H1 (cell line): ENCODE results near the gene GPR141. TPM values are rescaled to one million over a fixed set of nuclear protein-coding genes. Genes with fewer than 3 reads are reported as not detected.

Source experiments
- CTCF ChIA-PET: fragments of 300-600 bp; sonication (Branson Sonifier 250); formaldehyde crosslinking; loops from one replicate; lab custom pipeline; 2021; ENCODE audit not compliant: partially characterized antibody; lab: Charles Lee
- POLR2A ChIA-PET: fragments of 300-600 bp; sonication (Branson Sonifier 250); formaldehyde crosslinking; loops from one replicate; lab custom pipeline; 2021; ENCODE audit warnings: inconsistent platforms; ENCODE audit not compliant: partially characterized antibody; lab: Charles Lee
- DNase-seq, 2 experiments: peaks; one replicate each; pipeline versions ENCODE4 v3.0.0 to v3.0.0-alpha.2; 2010 to 2022; ENCODE audit warnings: low spot score in 2 of 2, low read depth in 1 of 2, mixed read lengths in 1 of 2
- FAIRE-seq: peaks from 2 replicates; lab custom pipeline; 2011; peaks lifted over from hg19 to GRCh38; lab: Jason Lieb, UNC
- H2AFZ ChIP-seq: 2 replicates; pipeline ENCODE4 v1.8.1; 2012; ENCODE audit warnings: low read length, inconsistent platforms
- H2AK5ac ChIP-seq: 2 replicates; pipeline ENCODE4 v1.6.1; 2013; ENCODE audit warnings: low read depth, low read length
- H2BK120ac ChIP-seq: replicated peaks from 2 replicates; pipeline ENCODE3; 2013; ENCODE audit warnings: low read depth, low read length, inconsistent platforms
- H2BK12ac ChIP-seq: 2 replicates; pipeline ENCODE4 v1.6.1; 2013; ENCODE audit warnings: low read depth, low read length
- H2BK15ac ChIP-seq: 2 replicates; pipeline ENCODE4 v1.6.1; 2013; ENCODE audit warnings: low read length
- H2BK20ac ChIP-seq: 2 replicates; pipeline ENCODE4 v1.6.1; 2013; ENCODE audit warnings: low read length
- H2BK5ac ChIP-seq: 2 replicates; pipeline ENCODE4 v1.6.1; 2013; ENCODE audit warnings: low read depth, low read length
- H3K14ac ChIP-seq: 2 replicates; pipeline ENCODE4 v1.6.1; 2013; ENCODE audit warnings: inconsistent platforms; ENCODE audit not compliant: insufficient read length
- H3K18ac ChIP-seq: 2 replicates; pipeline ENCODE4 v1.6.1; 2013; ENCODE audit warnings: low read length; ENCODE audit errors: extremely low read depth
- H3K23ac ChIP-seq: 2 replicates; pipeline ENCODE4 v1.6.1; 2013; ENCODE audit warnings: inconsistent platforms; ENCODE audit not compliant: insufficient read length
- H3K23me2 ChIP-seq: 2 replicates; pipeline ENCODE4 v1.6.1; 2013; ENCODE audit warnings: low read depth, low read length
- H3K27ac ChIP-seq: 2 replicates; pipeline ENCODE4 v1.6.1; 2011; ENCODE audit warnings: low read depth, low read length, inconsistent platforms
- H3K27me3 ChIP-seq, 4 experiments: replicated peaks in 1 of 4; 1 replicate in 1 of 4; 2 replicates in 3 of 4; pipeline versions ENCODE4 v1.6.1 to v1.8.1; 2011 to 2013; ENCODE audit warnings: low read length in 3 of 4, mild to moderate bottlenecking in 3 of 4, inconsistent platforms in 2 of 4, mixed read lengths in 2 of 4, moderate library complexity in 1 of 4; ENCODE audit not compliant: control insufficient read depth in 3 of 4, insufficient read depth in 3 of 4; ENCODE audit errors: extremely low read depth in 1 of 4
- H3K36me3 ChIP-seq, 4 experiments: 2 replicates each; pipeline versions ENCODE4 v1.6.1 to v1.8.1; 2011 to 2013; ENCODE audit warnings: mild to moderate bottlenecking in 4 of 4, low read length in 3 of 4, moderate library complexity in 2 of 4, control low read depth in 1 of 4, inconsistent platforms in 1 of 4; ENCODE audit not compliant: insufficient read depth in 4 of 4, control insufficient read depth in 2 of 4
- H3K4ac ChIP-seq: replicated peaks from 2 replicates; pipeline ENCODE3; 2013; ENCODE audit warnings: low read length, low read depth, mixed read lengths, inconsistent platforms; ENCODE audit not compliant: insufficient read length
- H3K4me1 ChIP-seq, 4 experiments: replicated peaks in 1 of 4; 1 replicate in 1 of 4; 2 replicates in 3 of 4; pipeline versions ENCODE4 v1.6.1 to v1.8.1; 2011 to 2013; ENCODE audit warnings: low read length in 3 of 4, inconsistent platforms in 2 of 4, mixed read lengths in 1 of 4; ENCODE audit not compliant: insufficient read depth in 4 of 4, control insufficient read depth in 3 of 4
- H3K4me2 ChIP-seq, 2 experiments: 2 replicates each; pipeline versions ENCODE4 v1.6.1 to v1.8.1; 2011 to 2013; ENCODE audit warnings: low read depth in 2 of 2, low read length in 2 of 2, control low read depth in 1 of 2, inconsistent platforms in 1 of 2, mild to moderate bottlenecking in 1 of 2; ENCODE audit not compliant: insufficient read depth in 1 of 2
- H3K4me3 ChIP-seq, 4 experiments: fragments of 200-600, 300-600 bp in 1 of 4; sonication (generic), shearing (Covaris generic), sonication (Bioruptor Twin) in 1 of 4; 2 replicates each; pipeline versions ENCODE4 v1.5.1 to v1.8.1; 2011 to 2016; ENCODE audit warnings: low read length in 4 of 4, low read depth in 3 of 4, control low read depth in 2 of 4, inconsistent platforms in 2 of 4, mild to moderate bottlenecking in 2 of 4, mixed read lengths in 1 of 4, moderate library complexity in 1 of 4; ENCODE audit not compliant: insufficient read depth in 2 of 4; ENCODE audit errors: extremely low read depth in 1 of 4
- H3K56ac ChIP-seq: replicated peaks from 2 replicates; pipeline ENCODE3; 2013; ENCODE audit warnings: low read depth, mild to moderate bottlenecking, mixed read lengths, low read length, inconsistent platforms; ENCODE audit not compliant: insufficient read length
- H3K79me1 ChIP-seq: 2 replicates; pipeline ENCODE4 v1.6.1; 2013; ENCODE audit warnings: low read depth, low read length, control low read depth
- H3K79me2 ChIP-seq, 2 experiments: 2 replicates each; pipeline versions ENCODE4 v1.6.1 to v1.8.1; 2012 to 2013; ENCODE audit warnings: low read length in 2 of 2, mild to moderate bottlenecking in 2 of 2, inconsistent platforms in 1 of 2; ENCODE audit not compliant: insufficient read depth in 2 of 2, control insufficient read depth in 1 of 2
- H3K9ac ChIP-seq, 4 experiments: replicated peaks in 1 of 4; 1 replicate in 1 of 4; 2 replicates in 3 of 4; pipeline versions ENCODE4 v1.6.1 to v1.8.1; 2011 to 2013; ENCODE audit warnings: low read depth in 3 of 4, low read length in 3 of 4, control low read depth in 2 of 4, mild to moderate bottlenecking in 2 of 4, moderate library complexity in 2 of 4, inconsistent platforms in 1 of 4; ENCODE audit errors: extremely low read depth in 1 of 4
- H3K9me3 ChIP-seq, 2 experiments: 2 replicates each; pipeline versions ENCODE4 v1.6.1 to v1.8.1; 2012 to 2013; ENCODE audit warnings: mild to moderate bottlenecking in 2 of 2, moderate library complexity in 2 of 2, control low read depth in 1 of 2, inconsistent platforms in 1 of 2, low read depth in 1 of 2, low read length in 1 of 2, mixed read lengths in 1 of 2; ENCODE audit not compliant: insufficient read depth in 2 of 2
- H4K20me1 ChIP-seq, 2 experiments: replicated peaks in 1 of 2; 2 replicates each; pipeline versions ENCODE3 to v1.8.1; 2011 to 2013; ENCODE audit warnings: inconsistent platforms in 2 of 2, low read length in 2 of 2, mild to moderate bottlenecking in 1 of 2; ENCODE audit not compliant: insufficient read depth in 2 of 2, control insufficient read depth in 1 of 2
- H4K5ac ChIP-seq: 2 replicates; pipeline ENCODE4 v1.6.1; 2013; ENCODE audit warnings: low read length, low read depth, mixed read lengths, inconsistent platforms; ENCODE audit not compliant: insufficient read length
- H4K8ac ChIP-seq: 2 replicates; pipeline ENCODE4 v1.8.0; 2013; ENCODE audit warnings: mild to moderate bottlenecking, moderate library complexity, low read length, inconsistent platforms; ENCODE audit not compliant: insufficient read depth; ENCODE audit errors: extremely low read depth
- H4K91ac ChIP-seq: replicated peaks from 2 replicates; pipeline ENCODE3; 2013; ENCODE audit warnings: low read length, mixed read lengths, inconsistent platforms; ENCODE audit not compliant: insufficient read length
- CHD1 ChIP-seq: IDR thresholded peaks from 2 replicates; pipeline ENCODE4 v1.6.1; 2012; ENCODE audit warnings: low read depth, low read length, improper control_type of control experiment
- NANOG ChIP-seq: IDR thresholded peaks from 2 replicates; pipeline ENCODE4 v1.6.1; 2011; ENCODE audit warnings: low read length, low read depth, mild to moderate bottlenecking, inconsistent platforms; ENCODE audit not compliant: insufficient read depth, poor library complexity, severe bottlenecking
- whole genome bisulfite sequencing, 2 experiments: shearing (Covaris generic) in 1 of 2; methylation state at CpG; one replicate each; pipeline versions ENCODE4 v1.1.6 to v1.1.7; 2013 to 2015; ENCODE audit warnings: low lambda C conversion rate in 2 of 2, mixed read lengths in 2 of 2, inconsistent platforms in 1 of 2, low coverage in 1 of 2, missing lambda C conversion rate in 1 of 2; ENCODE audit not compliant: insufficient replicate concordance in 2 of 2, insufficient coverage in 1 of 2, insufficient read length in 1 of 2; ENCODE audit errors: extremely low coverage in 1 of 2, missing lambda C conversion rate in 1 of 2; 5-methylcytosine and 5-hydroxymethylcytosine counted together
- polyA plus RNA-seq, 7 experiments: library from polyadenylated mRNA; depleted of rRNA in 3 of 7; stranded (reverse) in 5 of 7; unstranded in 2 of 7; fragments of >200 nt in 5 of 7; fragments of 200-250 nt in 2 of 7; gene quantifications; 1 replicate in 5 of 7; 2 replicates in 1 of 7; 4 replicates in 1 of 7; pipeline versions ENCODE4 v1.2.1 to v1.2.3, GENCODE V29; 2011 to 2013; ENCODE audit warnings: missing spikeins in 2 of 7, mixed read lengths in 2 of 7
- total RNA-seq: library from RNA; stranded (reverse); fragmentation: NEBNext Ultra II Directional; extraction: Animal tissue kit (Norgen Biotek cat#: 25700); gene quantifications from 2 replicates; pipeline ENCODE4 v1.2.1, GENCODE V29; 2021
- TF ChIP-seq, protein P1 (sequence below): IDR thresholded peaks from 2 replicates; pipeline ENCODE4 v1.6.1; 2011; ENCODE audit warnings: low read depth, mild to moderate bottlenecking, low read length; ENCODE audit not compliant: insufficient read depth

The GPR141 gene
- total and polyA plus RNA-seq, 2 of the 8 experiments (the other 6 are each of a cell fraction or from before 2014, with no cell fraction given): 0.45 to 1.0 TPM

DNA sequence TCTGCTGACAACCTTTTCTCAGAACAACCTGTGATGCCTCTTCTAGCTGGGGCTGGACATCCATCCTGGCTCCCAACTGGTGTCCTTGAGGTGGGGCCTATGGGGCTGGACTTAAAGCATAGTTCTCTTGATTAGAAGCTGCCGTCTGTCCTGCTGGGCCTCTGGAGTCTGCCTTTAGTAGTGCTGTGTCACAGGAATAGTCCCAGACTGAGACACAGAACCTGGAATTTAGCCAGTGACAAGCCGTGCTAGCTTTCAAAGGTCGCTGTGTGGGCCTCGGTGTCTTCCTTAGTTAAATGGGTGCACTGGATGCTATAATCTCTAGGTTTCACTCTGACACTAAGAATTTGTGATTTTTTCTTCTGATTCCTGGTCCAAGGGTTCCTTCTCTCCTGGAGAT is 41.2 kb downstream of the GPR141 start:
- ChIA-PET CTCF (interaction anchor here (1.1 to 1.4 kb wide), 2 partner anchors 8 to 20 kb away, joined by 5 to 8 read pairs; no protein-coding TSS in a partner anchor), POLR2A (no interaction called here)
- H3K27me3 ChIP-seq: no peaks in the 10 kb centered on the region
- 95% methylated on average over 4 of the region's 4 CpGs; no CpG with 5 or more reads in 1 of the 2 experiments for WGBS, 2 experiments
- H4K20me1 ChIP-seq: no peaks in the 10 kb centered on the region
- H3K4me3 ChIP-seq: no peak overlapping the region
- H3K9ac ChIP-seq: no peak overlapping the region
- no peak for FAIRE-seq
- DNase-seq: no peak
- no peak overlapping the region for H2BK12ac ChIP-seq
- no peak overlapping the region for H3K56ac ChIP-seq
- H3K36me3 ChIP-seq: no peaks in the 10 kb centered on the region
- H4K91ac ChIP-seq: no peak overlapping the region
- no peak overlapping the region for H3K4me2 ChIP-seq
- H4K8ac ChIP-seq: no peak overlapping the region
- no peak overlapping the region for H3K14ac ChIP-seq
- H3K79me1 ChIP-seq: no peaks in the 10 kb centered on the region
- no peak overlapping the region for H2BK120ac ChIP-seq
- H2AK5ac ChIP-seq: no peak overlapping the region
- TF ChIP-seq CHD1: no peak
- TF ChIP-seq, protein P1, sequence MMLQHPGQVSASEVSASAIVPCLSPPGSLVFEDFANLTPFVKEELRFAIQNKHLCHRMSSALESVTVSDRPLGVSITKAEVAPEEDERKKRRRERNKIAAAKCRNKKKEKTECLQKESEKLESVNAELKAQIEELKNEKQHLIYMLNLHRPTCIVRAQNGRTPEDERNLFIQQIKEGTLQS: no peak
- TF ChIP-seq NANOG: no peak
- TF ChIP-seq, all 59 proteins: peak for 0
- H2BK20ac ChIP-seq: no peak overlapping the region
- H3K4me1 ChIP-seq: no peaks in the 10 kb centered on the region
- no peak overlapping the region for H3K23ac ChIP-seq
- no peak overlapping the region for H3K27ac ChIP-seq
- H2AFZ ChIP-seq: no peak overlapping the region
- H3K23me2 ChIP-seq: no peaks in the 10 kb centered on the region
- no peak overlapping the region for H3K4ac ChIP-seq
- no peaks in the 10 kb centered on the region for H3K79me2 ChIP-seq
- H2BK5ac ChIP-seq: no peak overlapping the region
- H4K5ac ChIP-seq: no peak overlapping the region
- no peak overlapping the region for H3K18ac ChIP-seq
- no peak overlapping the region for H2BK15ac ChIP-seq
- H3K9me3 ChIP-seq: no peaks in the 10 kb centered on the region
